AML-193 (cell line): Measurements from ENCODE around the gene PDGFRB.
A peak's percentile ranks its signal among the peaks of the same experiment; 100 is the strongest.

Source experiments
- DNase-seq, 2 experiments: peaks; one replicate each; lab custom pipeline; 2025; lab: John Stamatoyannopoulos, UW

The PDGFRB gene

GRCh38 chr5:150163035-150163434, 7.4 kb upstream of the PDGFRB start:
- no peak for DNase-seq

- DNase-seq: no peak
Observed at GRCh38 chr5:150162142-150162513, 6.5 kb upstream of the PDGFRB start.

- DNase-seq: peak; percentile 40 to 56
Observed at GRCh38 chr5:150161242-150162141, 5.8 kb upstream of the PDGFRB start.

- no peak for DNase-seq
Observed at GRCh38 chr5:150160448-150161081, 4.9 kb upstream of the PDGFRB start.

- no peak for DNase-seq
Observed at GRCh38 chr5:150159741-150160179, 4.1 kb upstream of the PDGFRB start.

GRCh38 chr5:150159031-150159430, 3.4 kb upstream of the PDGFRB start:
- no peak for DNase-seq

GRCh38 chr5:150158170-150158949, 2.7 kb upstream of the PDGFRB start:
- DNase-seq: no peak

GRCh38 chr5:150157168-150157567, 1.5 kb upstream of the PDGFRB start:
- DNase-seq: no peak

- DNase-seq: no peak
Observed at GRCh38 chr5:150156540-150156939, 895 bp upstream of the PDGFRB start.

GRCh38 chr5:150156027-150156368, 353 bp upstream of the PDGFRB start:
- no peak for DNase-seq

- DNase-seq: no peak
Observed at GRCh38 chr5:150154618-150155128, 972 bp downstream of the PDGFRB start.

- DNase-seq: no peak
Observed at GRCh38 chr5:150153957-150154617, 1.6 kb downstream of the PDGFRB start.

GRCh38 chr5:150153483-150153882, 2.2 kb downstream of the PDGFRB start:
- DNase-seq: no peak

- DNase-seq: no peak
Observed at GRCh38 chr5:150152636-150153462, 2.8 kb downstream of the PDGFRB start.

- no peak for DNase-seq
Observed at GRCh38 chr5:150149618-150150017, 6.0 kb downstream of the PDGFRB start.

- no peak for DNase-seq
Observed at GRCh38 chr5:150148117-150148927, 7.3 kb downstream of the PDGFRB start.

GRCh38 chr5:150147670-150148069, 8.0 kb downstream of the PDGFRB start:
- no peak for DNase-seq

GRCh38 chr5:150146862-150147601, 8.6 kb downstream of the PDGFRB start:
- no peak for DNase-seq

- DNase-seq: no peak
Observed at GRCh38 chr5:150146235-150146634, 9.4 kb downstream of the PDGFRB start.
